Stimulated activated naive CD8-positive, alpha-beta T cell treated with anti-CD3 and anti-CD28 coated beads, Interleukin-15, amount 100 ng/mL, for 72 hours (primary cell): Measurements from ENCODE around the gene VEPH1.

Experiments used
- ATAC-seq: fragments of 150-1000 bp; cut with Tn5 transposase; 2 replicates; pipeline ENCODE4 v1.10.0; 2021; ENCODE audit warnings: mild to moderate bottlenecking, moderate library complexity
- DNase-seq, 2 donors: peaks; one replicate each; pipeline ENCODE4 v3.0.0; 2021 to 2022
- H3K27ac Mint-ChIP-seq, 2 donors: one replicate each; pipeline ENCODE4 v1.8.0; 2022; ENCODE audit warnings: mild to moderate bottlenecking in 2 of 2, mixed read lengths in 2 of 2, moderate library complexity in 2 of 2
- H3K27me3 Mint-ChIP-seq: one replicate; pipeline ENCODE4 v1.8.0; 2022; ENCODE audit warnings: mixed read lengths
- H3K4me1 Mint-ChIP-seq: one replicate; pipeline ENCODE4 v1.8.0; 2022; ENCODE audit warnings: mild to moderate bottlenecking, mixed read lengths
- H3K4me3 Mint-ChIP-seq, 2 donors: one replicate each; pipeline ENCODE4 v1.8.0; 2022; ENCODE audit warnings: mild to moderate bottlenecking in 2 of 2, mixed read lengths in 2 of 2, moderate library complexity in 1 of 2
- H3K9me3 Mint-ChIP-seq, 2 donors: one replicate each; pipeline ENCODE4 v1.8.0; 2022; ENCODE audit warnings: mixed read lengths in 2 of 2

Gene VEPH1

GRCh38 chr3:157500232-157500631, 3.0 kb downstream of the VEPH1 start:
- Mint-ChIP-seq H3K4me1 (peaks cover 10% of the 10 kb centered on the region), H3K27me3 (peaks cover 50% of the 10 kb centered on the region), H3K9me3 (no peaks in the 10 kb centered on the region), H3K4me3 (no peak overlapping the region), H3K27ac (no peak overlapping the region)
- ATAC-seq: no peak
- no peak for DNase-seq

GRCh38 chr3:157499342-157499963, 3.8 kb downstream of the VEPH1 start:
- H3K27ac Mint-ChIP-seq: no peak overlapping the region
- H3K4me3 Mint-ChIP-seq: peak overlapping the region; percentile 42 to 52
- DNase-seq (peak in 1 of 2 donors; percentile 2), ATAC-seq (peak; percentile 43)
- peaks cover 10% of the 10 kb centered on the region for H3K4me1 Mint-ChIP-seq
- H3K27me3 Mint-ChIP-seq: peaks cover 50% of the 10 kb centered on the region
- H3K9me3 Mint-ChIP-seq: no peaks in the 10 kb centered on the region

- ATAC-seq (no peak), DNase-seq (no peak)
- Mint-ChIP-seq H3K27ac (no peak overlapping the region), H3K4me1 (peaks cover 10% of the 10 kb centered on the region), H3K27me3 (peaks cover 59% of the 10 kb centered on the region), H3K4me3 (no peak overlapping the region), H3K9me3 (no peaks in the 10 kb centered on the region)
Observed at GRCh38 chr3:157498371-157498770, 4.8 kb downstream of the VEPH1 start.

- H3K4me3 Mint-ChIP-seq: no peak overlapping the region
- no peak overlapping the region for H3K27ac Mint-ChIP-seq
- no peaks in the 10 kb centered on the region for H3K9me3 Mint-ChIP-seq
- ATAC-seq (no peak), DNase-seq (no peak)
- H3K27me3 Mint-ChIP-seq: peaks cover 49% of the 10 kb centered on the region
- H3K4me1 Mint-ChIP-seq: peaks cover 10% of the 10 kb centered on the region
Observed at GRCh38 chr3:157495846-157496245, 7.4 kb downstream of the VEPH1 start.

- H3K27ac Mint-ChIP-seq: no peak overlapping the region
- ATAC-seq (no peak), DNase-seq (no peak)
- peaks cover 38% of the 10 kb centered on the region for H3K27me3 Mint-ChIP-seq
- H3K4me1 Mint-ChIP-seq: peaks cover 7% of the 10 kb centered on the region
- H3K9me3 Mint-ChIP-seq: no peaks in the 10 kb centered on the region
- no peak overlapping the region for H3K4me3 Mint-ChIP-seq
Observed at GRCh38 chr3:157494581-157495281, 8.5 kb downstream of the VEPH1 start.

GRCh38 chr3:157493627-157494550, 9.3 kb downstream of the VEPH1 start:
- H3K4me3 Mint-ChIP-seq: no peak overlapping the region
- H3K4me1 Mint-ChIP-seq: no peaks in the 10 kb centered on the region
- no peaks in the 10 kb centered on the region for H3K9me3 Mint-ChIP-seq
- DNase-seq (no peak), ATAC-seq (no peak)
- no peak overlapping the region for H3K27ac Mint-ChIP-seq
- H3K27me3 Mint-ChIP-seq: peaks cover 38% of the 10 kb centered on the region

- H3K27ac Mint-ChIP-seq: no peak overlapping the region
- DNase-seq (no peak), ATAC-seq (no peak)
- no peaks in the 10 kb centered on the region for H3K9me3 Mint-ChIP-seq
- H3K4me1 Mint-ChIP-seq: no peaks in the 10 kb centered on the region
- peaks cover 20% of the 10 kb centered on the region for H3K27me3 Mint-ChIP-seq
- no peak overlapping the region for H3K4me3 Mint-ChIP-seq
Observed at GRCh38 chr3:157491136-157491535, 12.1 kb downstream of the VEPH1 start.

GRCh38 chr3:157488144-157488543, 15.1 kb downstream of the VEPH1 start:
- ATAC-seq (no peak), DNase-seq (no peak)
- Mint-ChIP-seq H3K27ac (no peak overlapping the region), H3K9me3 (no peaks in the 10 kb centered on the region), H3K4me3 (no peak overlapping the region), H3K27me3 (peaks cover 11% of the 10 kb centered on the region), H3K4me1 (no peaks in the 10 kb centered on the region)

- no peaks in the 10 kb centered on the region for H3K9me3 Mint-ChIP-seq
- no peak for DNase-seq
- ATAC-seq: no peak
- H3K4me3 Mint-ChIP-seq: no peak overlapping the region
- H3K4me1 Mint-ChIP-seq: no peaks in the 10 kb centered on the region
- H3K27ac Mint-ChIP-seq: no peak overlapping the region
- peaks cover 11% of the 10 kb centered on the region for H3K27me3 Mint-ChIP-seq
Observed at GRCh38 chr3:157487339-157487738, 15.9 kb downstream of the VEPH1 start.

- H3K4me3 Mint-ChIP-seq: no peak overlapping the region
- DNase-seq (no peak), ATAC-seq (no peak)
- H3K27me3 Mint-ChIP-seq: peaks cover 9% of the 10 kb centered on the region
- peak overlapping the region in 1 of 2 donors; percentile 2 for H3K27ac Mint-ChIP-seq
- H3K9me3 Mint-ChIP-seq: no peaks in the 10 kb centered on the region
- no peaks in the 10 kb centered on the region for H3K4me1 Mint-ChIP-seq
Observed at GRCh38 chr3:157479464-157480243, 23.6 kb downstream of the VEPH1 start.

- DNase-seq (no peak), ATAC-seq (no peak)
- H3K9me3 Mint-ChIP-seq: no peaks in the 10 kb centered on the region
- no peak overlapping the region for H3K27ac Mint-ChIP-seq
- H3K4me1 Mint-ChIP-seq: no peaks in the 10 kb centered on the region
- H3K27me3 Mint-ChIP-seq: peaks cover 9% of the 10 kb centered on the region
- H3K4me3 Mint-ChIP-seq: no peak overlapping the region
Observed at GRCh38 chr3:157477441-157477840, 25.8 kb downstream of the VEPH1 start.

- no peaks in the 10 kb centered on the region for H3K4me1 Mint-ChIP-seq
- H3K27ac Mint-ChIP-seq: no peak overlapping the region
- no peak overlapping the region for H3K4me3 Mint-ChIP-seq
- no peaks in the 10 kb centered on the region for H3K9me3 Mint-ChIP-seq
- ATAC-seq: peak; percentile 28
- DNase-seq: no peak
- H3K27me3 Mint-ChIP-seq: peaks cover under 1% of the 10 kb centered on the region
Observed at GRCh38 chr3:157475921-157476414, 27.2 kb downstream of the VEPH1 start.

- DNase-seq (no peak), ATAC-seq (no peak)
- no peaks in the 10 kb centered on the region for H3K27me3 Mint-ChIP-seq
- H3K4me3 Mint-ChIP-seq: no peak overlapping the region
- no peak overlapping the region for H3K27ac Mint-ChIP-seq
- H3K9me3 Mint-ChIP-seq: no peaks in the 10 kb centered on the region
- H3K4me1 Mint-ChIP-seq: no peaks in the 10 kb centered on the region
Observed at GRCh38 chr3:157472648-157473047, 30.6 kb downstream of the VEPH1 start.

- Mint-ChIP-seq H3K4me3 (no peak overlapping the region), H3K9me3 (no peaks in the 10 kb centered on the region), H3K27ac (no peak overlapping the region), H3K4me1 (no peaks in the 10 kb centered on the region), H3K27me3 (no peaks in the 10 kb centered on the region)
- no peak for DNase-seq
- no peak for ATAC-seq
Observed at GRCh38 chr3:157471064-157471463, 32.2 kb downstream of the VEPH1 start.
